ENCODE measurements around the gene NKD1.

- TF ChIP-seq, protein P1, sequence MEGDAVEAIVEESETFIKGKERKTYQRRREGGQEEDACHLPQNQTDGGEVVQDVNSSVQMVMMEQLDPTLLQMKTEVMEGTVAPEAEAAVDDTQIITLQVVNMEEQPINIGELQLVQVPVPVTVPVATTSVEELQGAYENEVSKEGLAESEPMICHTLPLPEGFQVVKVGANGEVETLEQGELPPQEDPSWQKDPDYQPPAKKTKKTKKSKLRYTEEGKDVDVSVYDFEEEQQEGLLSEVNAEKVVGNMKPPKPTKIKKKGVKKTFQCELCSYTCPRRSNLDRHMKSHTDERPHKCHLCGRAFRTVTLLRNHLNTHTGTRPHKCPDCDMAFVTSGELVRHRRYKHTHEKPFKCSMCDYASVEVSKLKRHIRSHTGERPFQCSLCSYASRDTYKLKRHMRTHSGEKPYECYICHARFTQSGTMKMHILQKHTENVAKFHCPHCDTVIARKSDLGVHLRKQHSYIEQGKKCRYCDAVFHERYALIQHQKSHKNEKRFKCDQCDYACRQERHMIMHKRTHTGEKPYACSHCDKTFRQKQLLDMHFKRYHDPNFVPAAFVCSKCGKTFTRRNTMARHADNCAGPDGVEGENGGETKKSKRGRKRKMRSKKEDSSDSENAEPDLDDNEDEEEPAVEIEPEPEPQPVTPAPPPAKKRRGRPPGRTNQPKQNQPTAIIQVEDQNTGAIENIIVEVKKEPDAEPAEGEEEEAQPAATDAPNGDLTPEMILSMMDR (conservative IDR thresholded peaks at IDR 0.05): no peak
- no peak for TF ChIP-seq EZH2 (IDR thresholded peaks at IDR 0.05; ENCODE audit: low read depth)
Measured at GRCh38 chr16:50636753-50637374, 88.7 kb downstream of the NKD1 start.
